Stimulated activated CD8-positive, alpha-beta memory T cell treated with anti-CD3 and anti-CD28 coated beads, Interleukin-4, amount 100 ng/mL, for 24 hours (primary cell): ENCODE data around the gene FEM1A.

Experiments used
- DNase-seq: peaks from one replicate; pipeline ENCODE4 v3.0.0-alpha.2; 2020; ENCODE audit warnings: low read depth

FEM1A gene

GRCh38 chr19:4847190-4847973, 55.8 kb downstream of the FEM1A start:
- no peak for DNase-seq

- no peak for DNase-seq
These were observed 57.5 kb downstream of the FEM1A start for GRCh38 chr19:4849019-4849418.
